Bronchial smooth muscle cell (primary cell): ENCODE measurements around the gene RASGEF1C. TPM values are rescaled to one million over a fixed set of nuclear protein-coding genes. Genes with fewer than 3 reads are reported as not detected.

Source experiments
- total RNA-seq: library from RNA; depleted of rRNA; stranded (reverse); fragments of >200 nt; gene quantifications from 2 replicates; pipeline ENCODE4 v1.2.1, GENCODE V29; 2014

The RASGEF1C gene
- total RNA-seq, result not detected in 2 replicates

GRCh38 chr5:180209137-180209581, at the start of gene RASGEF1C:
RASGEF1C (minus strand) TSS chr5:180209211; CDS start chr5:180138052, 71,159 bp downstream.

GRCh38 chr5:180071531-180072255, 137.3 kb downstream of the RASGEF1C start, which contains the start of gene RNF130:
RNF130 (minus strand) TSS chr5:180071759; CDS start chr5:180071702, 57 bp downstream.

Other genes starting within 250 kb of the RASGEF1C start
- 19.4 and 33.9 TPM in 2 replicates for gene RNF130, start 137.5 kb downstream of the RASGEF1C start, total RNA-seq
- 21.9 and 29.5 TPM in 2 replicates for gene MAPK9, start 82.9 kb upstream of the RASGEF1C start, total RNA-seq
- gene GFPT2, start 144.1 kb upstream of the RASGEF1C start, total RNA-seq, result 63.4 and 66.5 TPM in 2 replicates